ENCODE measurements around the gene PXK.

DNA sequence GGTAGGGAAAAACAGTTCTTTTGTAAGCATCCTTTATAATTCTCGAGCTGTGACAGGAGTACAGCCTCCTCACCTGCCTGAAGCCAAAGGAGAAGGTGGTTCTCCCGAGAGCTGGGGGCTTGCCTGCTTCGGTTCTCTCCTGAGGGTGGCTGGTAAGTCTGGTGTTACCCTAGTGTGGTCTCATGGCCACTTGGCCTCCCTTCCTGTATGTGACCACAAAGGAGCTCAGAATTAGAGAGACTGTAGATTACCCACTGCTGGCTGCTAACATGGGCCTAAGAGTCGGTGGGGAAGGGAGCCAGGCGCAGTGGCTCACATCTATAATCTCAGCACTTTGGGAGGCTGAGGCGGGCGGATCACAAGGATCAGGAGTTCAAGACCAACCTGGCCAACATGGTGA is 88.3 kb downstream of the PXK start:
- TF ChIP-seq, protein P1, sequence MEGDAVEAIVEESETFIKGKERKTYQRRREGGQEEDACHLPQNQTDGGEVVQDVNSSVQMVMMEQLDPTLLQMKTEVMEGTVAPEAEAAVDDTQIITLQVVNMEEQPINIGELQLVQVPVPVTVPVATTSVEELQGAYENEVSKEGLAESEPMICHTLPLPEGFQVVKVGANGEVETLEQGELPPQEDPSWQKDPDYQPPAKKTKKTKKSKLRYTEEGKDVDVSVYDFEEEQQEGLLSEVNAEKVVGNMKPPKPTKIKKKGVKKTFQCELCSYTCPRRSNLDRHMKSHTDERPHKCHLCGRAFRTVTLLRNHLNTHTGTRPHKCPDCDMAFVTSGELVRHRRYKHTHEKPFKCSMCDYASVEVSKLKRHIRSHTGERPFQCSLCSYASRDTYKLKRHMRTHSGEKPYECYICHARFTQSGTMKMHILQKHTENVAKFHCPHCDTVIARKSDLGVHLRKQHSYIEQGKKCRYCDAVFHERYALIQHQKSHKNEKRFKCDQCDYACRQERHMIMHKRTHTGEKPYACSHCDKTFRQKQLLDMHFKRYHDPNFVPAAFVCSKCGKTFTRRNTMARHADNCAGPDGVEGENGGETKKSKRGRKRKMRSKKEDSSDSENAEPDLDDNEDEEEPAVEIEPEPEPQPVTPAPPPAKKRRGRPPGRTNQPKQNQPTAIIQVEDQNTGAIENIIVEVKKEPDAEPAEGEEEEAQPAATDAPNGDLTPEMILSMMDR (IDR thresholded peaks at IDR 0.05): no peak
- TF ChIP-seq POLR2A (IDR thresholded peaks at IDR 0.05): no peak
